GM21526 (cell line): ENCODE results near the gene PCSK2.

Source experiments
- ATAC-seq: cut with Tn5 transposase; IDR thresholded peaks from one replicate; pipeline ENCODE4 v1.9.1; 2021; ENCODE audit warnings: moderate library complexity; ENCODE audit not compliant: unreplicated experiment, low FRiP score

PCSK2 gene

DNA sequence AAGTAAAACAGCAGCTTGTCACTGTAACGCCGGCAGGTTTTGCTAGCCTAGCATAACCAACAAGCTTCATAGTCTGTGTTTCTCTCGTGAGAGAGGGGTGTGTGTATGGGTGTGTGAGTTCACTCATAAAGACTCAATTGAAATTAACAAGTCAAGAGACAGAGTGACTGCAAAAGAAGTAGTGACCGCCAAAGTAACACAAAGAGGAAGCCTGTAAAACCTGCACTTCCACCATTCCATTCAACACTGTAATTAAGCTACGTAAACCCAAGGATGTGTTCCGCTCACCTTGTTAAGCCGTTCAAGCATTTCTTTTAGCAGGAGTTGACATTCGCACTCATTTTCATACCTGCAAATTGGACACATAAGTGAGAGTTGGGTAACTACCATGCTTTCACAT is 297.7 kb downstream of the PCSK2 start:
- ATAC-seq = no peak

- no peak for ATAC-seq
These were observed 298.3 kb downstream of the PCSK2 start for GRCh38 chr20:17525132-17525531.

GRCh38 chr20:17525650-17526049 is 298.8 kb downstream of the PCSK2 start:
- ATAC-seq = no peak

DNA sequence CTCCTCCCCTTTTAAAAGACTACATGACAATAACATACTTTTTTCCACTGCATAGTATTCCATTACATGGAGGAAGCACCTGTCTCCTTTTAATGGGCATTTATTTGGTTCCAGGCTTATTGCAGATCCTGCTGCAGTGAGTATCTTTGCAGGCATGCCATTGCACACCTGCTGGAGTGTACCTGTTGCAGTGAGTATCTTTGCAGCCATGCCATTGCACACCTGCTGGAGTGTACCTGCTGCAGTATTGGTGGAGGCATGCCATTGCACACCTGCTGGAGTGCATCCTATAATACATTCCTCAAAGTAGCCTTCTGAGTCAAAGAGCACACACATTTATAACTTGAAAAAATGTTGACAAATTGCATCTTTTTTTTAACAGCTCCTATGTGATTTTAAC is 302.7 kb downstream of the PCSK2 start:
- ATAC-seq = no peak

GRCh38 chr20:17530153-17530552 is 303.3 kb downstream of the PCSK2 start:
- no peak for ATAC-seq

DNA sequence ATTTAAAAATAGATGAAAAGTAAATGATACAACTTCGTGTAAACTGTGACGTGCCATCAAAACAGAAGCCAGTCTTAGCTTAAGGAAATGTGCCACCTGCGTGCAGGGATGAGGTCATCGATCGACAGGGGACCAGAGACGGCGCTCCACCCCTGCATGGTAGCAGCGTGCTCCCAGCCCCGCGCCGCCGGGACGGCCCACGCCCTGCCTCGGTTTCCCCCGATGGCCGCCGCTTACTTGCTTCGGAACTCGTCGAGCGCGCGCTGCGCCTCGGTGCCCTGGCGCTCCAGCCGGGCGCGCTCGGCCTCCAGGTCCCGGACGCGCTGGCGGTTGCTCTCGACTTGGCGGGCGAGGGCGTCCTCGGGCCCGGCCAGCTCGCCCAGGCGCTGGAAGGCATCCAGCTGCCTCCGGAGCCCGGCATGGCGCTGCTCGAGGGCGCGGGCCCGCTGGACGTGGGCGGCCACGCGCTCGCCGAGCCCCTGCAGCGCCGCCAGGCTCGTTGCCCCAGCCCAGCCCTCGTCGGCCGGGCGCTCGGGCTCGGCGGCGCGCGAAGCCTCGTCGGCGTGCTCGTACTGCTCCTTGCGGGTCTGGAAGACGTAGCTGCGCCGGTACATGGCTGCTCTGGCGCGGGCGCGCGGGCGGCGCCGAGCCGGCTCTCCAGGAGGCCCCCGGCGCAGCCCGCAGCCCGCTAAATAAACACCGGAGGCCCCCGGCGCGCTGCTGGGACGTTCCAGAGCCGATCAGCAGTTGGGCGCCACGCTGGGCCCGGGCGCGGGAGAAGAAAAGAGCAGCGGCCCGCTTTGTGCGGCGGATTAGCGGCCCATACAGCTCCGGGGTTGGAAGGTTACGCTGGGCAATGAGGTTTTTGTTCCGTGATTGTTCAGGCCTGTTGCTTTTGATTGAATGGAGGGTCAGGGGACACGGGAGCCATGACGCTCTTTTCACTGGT is 304.1 kb downstream of the PCSK2 start, which contains the start of gene BFSP1:
Gene BFSP1 (minus strand): TSS at position 664 of the 949 bp plus-strand sequence. CDS start 50 bp downstream, at position 614.
- ATAC-seq = peak; percentile 54

DNA sequence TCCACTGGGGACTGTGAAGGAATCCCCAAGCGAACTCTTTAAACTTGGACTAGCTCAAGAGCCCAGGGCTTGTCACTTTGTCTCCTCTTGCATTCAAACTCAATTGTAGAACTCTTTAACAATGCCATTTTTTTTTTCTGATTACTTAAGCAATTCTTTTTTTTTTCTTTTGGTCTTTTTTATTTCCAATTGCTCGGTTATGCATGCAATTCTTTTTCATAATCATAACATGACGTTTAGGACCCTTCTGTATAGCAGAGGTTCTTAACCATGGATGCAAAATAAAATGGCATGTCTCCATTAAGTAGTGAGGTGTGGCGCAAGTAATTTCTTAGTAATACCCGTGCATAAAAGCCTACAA is 304.8 kb downstream of the PCSK2 start:
- no peak for ATAC-seq

DNA sequence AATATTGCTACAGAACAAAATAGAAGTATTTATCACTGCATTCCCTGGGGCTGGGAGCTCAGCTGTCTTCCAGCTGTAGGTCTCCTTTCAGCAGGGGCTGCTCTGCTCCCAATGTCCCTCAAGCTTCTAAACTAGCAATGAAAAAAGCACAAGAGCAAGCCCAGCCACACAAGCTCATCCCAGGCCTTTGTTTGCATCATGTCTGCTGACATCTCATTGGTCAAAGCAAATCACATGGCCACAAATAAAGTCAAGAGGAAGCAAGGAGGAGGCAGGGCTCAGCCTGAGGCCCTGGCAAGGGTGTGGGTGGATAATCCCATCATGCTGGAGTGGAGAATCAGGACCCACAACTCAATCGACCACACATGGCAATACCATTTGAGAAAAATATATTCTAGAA is 306.6 kb downstream of the PCSK2 start:
- no peak for ATAC-seq

GRCh38 chr20:17534077-17534476 is 307.2 kb downstream of the PCSK2 start:
- ATAC-seq = no peak
